ENCODE measurements around the gene CMTM6. TPM values are rescaled to one million over a fixed set of nuclear protein-coding genes. Genes with fewer than 3 reads are reported as not detected.

Gene CMTM6
- total RNA-seq, 1 donor from 2014 or later, result 37.5 TPM

DNA sequence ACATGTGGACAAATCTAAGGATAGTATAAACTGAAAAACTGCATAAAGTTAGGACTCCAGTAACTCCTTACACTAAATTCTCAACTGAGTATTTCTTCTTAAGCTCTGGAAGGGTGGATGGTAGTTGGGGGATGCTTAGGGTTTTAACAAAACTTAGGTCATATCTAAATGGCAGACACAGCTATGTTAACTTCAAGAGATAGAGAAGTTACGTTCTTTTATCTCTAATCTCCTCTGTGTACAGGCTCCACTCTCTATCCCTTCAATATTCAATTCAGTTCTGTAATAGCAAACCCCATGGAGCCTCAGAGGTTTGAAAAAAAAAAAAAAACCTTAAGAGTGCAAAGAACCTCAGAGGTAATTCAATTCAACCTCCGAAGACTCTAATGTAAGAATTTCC lies 3.1 kb downstream of the CMTM6 start:
- TF ChIP-seq, protein P1, sequence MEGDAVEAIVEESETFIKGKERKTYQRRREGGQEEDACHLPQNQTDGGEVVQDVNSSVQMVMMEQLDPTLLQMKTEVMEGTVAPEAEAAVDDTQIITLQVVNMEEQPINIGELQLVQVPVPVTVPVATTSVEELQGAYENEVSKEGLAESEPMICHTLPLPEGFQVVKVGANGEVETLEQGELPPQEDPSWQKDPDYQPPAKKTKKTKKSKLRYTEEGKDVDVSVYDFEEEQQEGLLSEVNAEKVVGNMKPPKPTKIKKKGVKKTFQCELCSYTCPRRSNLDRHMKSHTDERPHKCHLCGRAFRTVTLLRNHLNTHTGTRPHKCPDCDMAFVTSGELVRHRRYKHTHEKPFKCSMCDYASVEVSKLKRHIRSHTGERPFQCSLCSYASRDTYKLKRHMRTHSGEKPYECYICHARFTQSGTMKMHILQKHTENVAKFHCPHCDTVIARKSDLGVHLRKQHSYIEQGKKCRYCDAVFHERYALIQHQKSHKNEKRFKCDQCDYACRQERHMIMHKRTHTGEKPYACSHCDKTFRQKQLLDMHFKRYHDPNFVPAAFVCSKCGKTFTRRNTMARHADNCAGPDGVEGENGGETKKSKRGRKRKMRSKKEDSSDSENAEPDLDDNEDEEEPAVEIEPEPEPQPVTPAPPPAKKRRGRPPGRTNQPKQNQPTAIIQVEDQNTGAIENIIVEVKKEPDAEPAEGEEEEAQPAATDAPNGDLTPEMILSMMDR (conservative IDR thresholded peaks at IDR 0.05), result no peak
- Mint-ChIP-seq H3K4me3 (no peak overlapping the region), H3K27me3 (no peaks in the 10 kb centered on the region), H3K36me3 (peaks cover 10% of the 10 kb centered on the region), H3K27ac (no peak overlapping the region), H3K9me3 (no peaks in the 10 kb centered on the region), H3K4me1 (ENCODE audit: unreplicated experiment) (peaks cover 31% of the 10 kb centered on the region)
- no peak for DNase-seq (ENCODE audit: extremely low spot score, unreplicated experiment)

DNA sequence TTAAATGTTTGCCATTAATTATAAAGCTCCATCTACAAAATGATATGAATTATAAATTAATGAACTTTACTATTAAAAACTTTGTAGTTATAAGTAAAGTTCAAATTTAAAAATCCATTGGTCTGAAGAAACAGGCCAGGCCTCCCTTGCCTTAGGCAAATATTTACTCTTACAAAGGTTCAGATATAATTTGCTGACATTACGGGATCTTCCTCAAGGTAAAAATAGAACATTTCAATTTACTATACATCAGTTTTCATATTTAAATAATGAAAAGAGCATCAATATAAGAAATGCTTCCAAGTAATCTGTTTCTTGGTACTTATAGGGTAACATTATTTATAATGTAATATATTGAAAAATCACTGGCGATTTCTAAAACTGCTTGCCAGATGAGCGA lies 3.7 kb downstream of the CMTM6 start:
- Mint-ChIP-seq H3K36me3 (peaks cover 10% of the 10 kb centered on the region), H3K9me3 (no peaks in the 10 kb centered on the region), H3K27me3 (no peaks in the 10 kb centered on the region), H3K4me3 (no peak overlapping the region), H3K27ac (no peak overlapping the region), H3K4me1 (ENCODE audit: unreplicated experiment) (peaks cover 31% of the 10 kb centered on the region)
- no peak for DNase-seq (ENCODE audit: extremely low spot score, unreplicated experiment)
- TF ChIP-seq, protein P1 (conservative IDR thresholded peaks at IDR 0.05), result no peak

DNA sequence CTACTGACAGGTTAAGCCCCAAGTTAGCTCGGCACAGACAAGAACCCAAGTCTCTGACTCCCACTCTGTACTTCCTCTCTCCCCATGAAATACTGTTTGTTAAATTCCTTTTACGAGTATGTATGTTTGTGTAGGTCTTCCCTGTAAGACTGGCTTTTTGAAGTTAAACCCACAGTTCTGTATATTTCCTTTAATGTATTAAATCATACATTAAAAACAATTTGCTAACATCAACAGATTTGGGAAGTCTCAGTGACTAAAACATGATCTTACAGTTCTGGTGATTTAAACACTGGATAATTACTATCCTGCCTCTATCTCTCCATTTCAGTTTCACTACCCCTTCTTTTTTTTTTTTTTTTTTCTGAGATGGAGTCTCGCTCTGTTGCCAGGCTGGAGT lies 4.4 kb downstream of the CMTM6 start:
- no peak overlapping the region for H3K27ac Mint-ChIP-seq
- no peak overlapping the region for H3K4me3 Mint-ChIP-seq
- H3K36me3 Mint-ChIP-seq, result peaks cover 10% of the 10 kb centered on the region
- H3K27me3 Mint-ChIP-seq, result no peaks in the 10 kb centered on the region
- no peaks in the 10 kb centered on the region for H3K9me3 Mint-ChIP-seq
- no peak for DNase-seq (ENCODE audit: extremely low spot score, unreplicated experiment)
- TF ChIP-seq, protein P1 (conservative IDR thresholded peaks at IDR 0.05), result no peak
- peaks cover 31% of the 10 kb centered on the region for H3K4me1 Mint-ChIP-seq (ENCODE audit: unreplicated experiment)

DNA sequence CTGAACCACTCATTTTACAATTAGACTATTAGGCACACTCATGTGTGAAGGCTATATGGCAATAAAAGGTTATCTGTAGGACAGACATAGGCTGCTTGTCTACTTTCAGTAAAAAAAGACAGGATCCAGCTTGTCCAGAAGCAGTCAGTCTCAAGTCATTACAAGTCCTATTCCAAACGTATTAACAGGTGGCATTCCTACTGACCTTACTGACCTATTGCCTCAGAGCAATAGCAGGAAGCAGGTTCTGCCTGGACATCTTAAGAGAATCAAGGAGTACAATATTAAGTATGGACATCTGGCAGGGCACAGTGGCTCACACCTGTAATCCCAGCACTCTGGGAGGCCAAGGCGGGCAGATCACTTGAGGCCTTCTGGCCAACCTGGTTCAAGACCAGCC lies 7.0 kb downstream of the CMTM6 start:
- TF ChIP-seq, protein P1 (conservative IDR thresholded peaks at IDR 0.05), result no peak
- DNase-seq (ENCODE audit: extremely low spot score, unreplicated experiment), result no peak
- Mint-ChIP-seq H3K36me3 (peaks cover 10% of the 10 kb centered on the region), H3K27me3 (no peaks in the 10 kb centered on the region), H3K4me3 (no peak overlapping the region), H3K9me3 (no peaks in the 10 kb centered on the region), H3K4me1 (ENCODE audit: unreplicated experiment) (peaks cover 17% of the 10 kb centered on the region), H3K27ac (no peak overlapping the region)

DNA sequence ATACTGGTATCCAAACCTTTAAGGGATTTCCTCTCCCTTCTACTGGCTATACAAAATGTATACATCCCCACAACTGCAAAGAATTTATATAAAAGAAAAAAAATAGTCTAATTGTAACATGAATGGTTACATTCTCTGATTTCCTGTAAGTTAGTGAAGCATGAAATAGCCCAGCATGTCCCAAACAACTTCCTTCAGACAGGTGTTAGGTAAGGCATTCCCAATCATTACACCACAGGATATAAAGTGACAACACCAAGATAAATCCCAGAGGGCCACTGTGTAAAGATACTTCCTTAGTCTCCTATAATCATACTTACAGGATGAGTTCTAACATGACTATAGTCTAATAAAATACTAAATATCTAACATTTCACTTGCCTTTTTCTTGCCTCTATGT lies 7.6 kb downstream of the CMTM6 start:
- H3K4me1 Mint-ChIP-seq (ENCODE audit: unreplicated experiment), result peaks cover 12% of the 10 kb centered on the region
- no peaks in the 10 kb centered on the region for H3K9me3 Mint-ChIP-seq
- DNase-seq (ENCODE audit: extremely low spot score, unreplicated experiment), result no peak
- H3K27me3 Mint-ChIP-seq, result no peaks in the 10 kb centered on the region
- TF ChIP-seq, protein P1 (conservative IDR thresholded peaks at IDR 0.05), result no peak
- H3K36me3 Mint-ChIP-seq, result peaks cover 10% of the 10 kb centered on the region
- no peak overlapping the region for H3K4me3 Mint-ChIP-seq
- H3K27ac Mint-ChIP-seq, result no peak overlapping the region
